Spleen (tissue), 11 donors: ENCODE measurements around the gene PLA2G15. TPM values are rescaled to one million over a fixed set of nuclear protein-coding genes. Genes with fewer than 3 reads are reported as not detected.

ENCODE experiments used
- DNase-seq: peaks from one replicate; pipeline ENCODE4 v3.0.0-alpha.2; 2020
- H3K27ac ChIP-seq, 8 donors: fragments of 200-600 bp; sonication (generic) in 7 of 8; 1 replicate in 4 of 8; 2 replicates in 4 of 8; pipeline versions ENCODE4 v1.5.0 to v1.8.0; 2016 to 2021; ENCODE audit warnings: inconsistent platforms in 4 of 8, mild to moderate bottlenecking in 4 of 8, moderate library complexity in 1 of 8
- H3K27me3 ChIP-seq, 7 donors: fragments of 200-600 bp; sonication (generic) in 6 of 7; replicated peaks in 1 of 7; 1 replicate in 4 of 7; 2 replicates in 3 of 7; pipeline versions ENCODE4 v1.5.0 to v1.8.0; 2016 to 2021; ENCODE audit warnings: inconsistent platforms in 3 of 7, mild to moderate bottlenecking in 1 of 7
- H3K36me3 ChIP-seq, 6 donors: fragments of 200-600 bp; sonication (generic) in 5 of 6; 1 replicate in 4 of 6; 2 replicates in 2 of 6; pipeline versions ENCODE4 v1.5.0 to v1.8.0; 2016 to 2021; ENCODE audit warnings: inconsistent platforms in 2 of 6
- H3K4me1 ChIP-seq, 6 donors: fragments of 200-600 bp; sonication (generic) in 5 of 6; 1 replicate in 3 of 6; 2 replicates in 3 of 6; pipeline versions ENCODE4 v1.5.0 to v1.8.0; 2016 to 2021; ENCODE audit warnings: inconsistent platforms in 3 of 6
- H3K4me3 ChIP-seq, 8 donors: fragments of 200-600 bp; sonication (generic) in 7 of 8; 1 replicate in 4 of 8; 2 replicates in 4 of 8; pipeline versions ENCODE4 v1.5.0 to v1.8.0; 2016 to 2021; ENCODE audit warnings: inconsistent platforms in 4 of 8, mild to moderate bottlenecking in 4 of 8, moderate library complexity in 2 of 8
- H3K9me3 ChIP-seq, 8 donors: fragments of 200-600 bp; sonication (generic) in 7 of 8; 1 replicate in 4 of 8; 2 replicates in 4 of 8; pipeline versions ENCODE4 v1.5.0 to v1.8.0; 2016 to 2021; ENCODE audit warnings: inconsistent platforms in 4 of 8
- CTCF ChIP-seq, 11 experiments: fragments of 200-600 bp in 7 of 11; fragments of 450-650 bp in 4 of 11; sonication (generic) in 4 of 11; IDR thresholded peaks in 8 of 11; conservative IDR thresholded peaks in 3 of 11; 1 replicate in 7 of 11; 2 replicates in 4 of 11; pipeline versions ENCODE4 v1.4.0 to v1.8.0; 2016 to 2021; ENCODE audit warnings: antibody characterized with exemption in 11 of 11, inconsistent platforms in 4 of 11, mild to moderate bottlenecking in 1 of 11
- POLR2A ChIP-seq, 3 donors: fragments of 450-650 bp; IDR thresholded peaks; one replicate each; pipeline ENCODE4 v1.5.1; 2017; ENCODE audit warnings: antibody characterized with exemption in 3 of 3, mild to moderate bottlenecking in 1 of 3
- POLR2AphosphoS5 ChIP-seq, 3 donors: sonication (generic); formaldehyde crosslinking; IDR thresholded peaks; one replicate each; pipeline ENCODE4 v1.5.1; 2017; ENCODE audit warnings: antibody characterized with exemption in 3 of 3
- whole genome bisulfite sequencing, 5 donors: extraction: QIAGEN DNeasy Blood & Tissue Kit in 3 of 5; methylation state at CpG; one replicate each; pipeline versions ENCODE4 v1.1.5 to v1.1.7; 2013 to 2018; 5-methylcytosine and 5-hydroxymethylcytosine counted together
- intact Hi-C: fragments of 100-400 bp; cut with DNase I; formaldehyde crosslinking; loops from one replicate; pipeline ENCODE4 v1.15.0; 2023; ENCODE audit warnings: low total_unique reads
- polyA plus RNA-seq, 3 donors: library from polyadenylated mRNA; stranded (reverse); fragments of 200-250 nt; gene quantifications; one replicate each; pipeline ENCODE4 v1.2.1, GENCODE V29; 2013
- total RNA-seq, 7 donors: library from RNA; depleted of rRNA in 3 of 7; stranded (reverse); fragments of >200 nt in 3 of 7; fragmentation: NEBNext Ultra II Directional in 4 of 7; extraction: Animal tissue kit (Norgen Biotek cat#: 25700) in 4 of 7; gene quantifications; one replicate each; pipeline versions ENCODE4 v1.1.0 to v1.2.1, GENCODE V29; 2016 to 2021
- donor health status: healthy with polysubstance abuse.
- donor health status: DM: no; HTN: no; CAD: no; lungs with moderate emphysema.
- donor health status: DM: no; HTN: no; CAD: no.
- donor health status: Bipolar disorder and iron deficiency.
- donor health status: healthy.
- donor health status: DM: no; HTN: no; CAD: no.
- donor health status: DM: yes; HTN: yes; CAD: no.

The PLA2G15 gene
- total and polyA plus RNA-seq, 10 donors: 6.3 to 40.4 (median 28.3) TPM

- no peak for DNase-seq
- Histone ChIP-seq H3K4me1 (peaks cover 7 to 71% (median 46%) of the 10 kb centered on the region in 6 donors), H3K4me3 (peak overlapping the region; percentile 77 to 95 (median 84)), H3K27me3 (no peaks in the 10 kb centered on the region), H3K27ac (peak overlapping the region; percentile 85 to 97 (median 94)), H3K9me3 (no peaks in the 10 kb centered on the region), H3K36me3 (peaks cover 0 to 40% (median 22%) of the 10 kb centered on the region in 6 donors)
- TF ChIP-seq POLR2AphosphoS5 (IDR thresholded peaks at IDR 0.05): no peak
- no peak for TF ChIP-seq CTCF (IDR thresholded peaks at IDR 0.05 in 8 of 11, conservative IDR thresholded peaks at IDR 0.05 in 3 of 11)
- TF ChIP-seq POLR2A (IDR thresholded peaks at IDR 0.05): no peak
- intact Hi-C loops: loop anchor here (5.0 kb wide), 1 partner anchor 64 kb away; no protein-coding TSS in a partner anchor
- 31 to 61% (median 34%) methylated on average over 6 to 11 of the region's 11 CpGs for WGBS, 5 donors
Measured at GRCh38 chr16:68263559-68264127, 18.5 kb downstream of the PLA2G15 start.

GRCh38 chr16:68264128-68265077 is 19.2 kb downstream of the PLA2G15 start, which contains the start of gene SLC7A6:
Gene SLC7A6, plus strand, starts transcription at chr16:68264526. Its CDS starts 10,201 bp downstream, at chr16:68274727.
- Histone ChIP-seq H3K27ac (peak within 1 kb of the TSS; percentile 85 to 97 (median 94)), H3K36me3 (peaks cover 0 to 35% (median 17%) of the 10 kb centered on the region in 6 donors), H3K4me3 (peak within 1 kb of the TSS; percentile 77 to 95 (median 84)), H3K9me3 (no peaks in the 10 kb centered on the region), H3K27me3 (no peaks in the 10 kb centered on the region), H3K4me1 (peaks cover 7 to 75% (median 50%) of the 10 kb centered on the region in 6 donors)
- intact Hi-C loops: loop anchor here (5.0 kb wide), 2 partner anchors 43 to 63 kb away; no protein-coding TSS in a partner anchor
- DNase-seq: peak; percentile 95
- peak in 1 of 3 donors; percentile 37 for TF ChIP-seq POLR2A (IDR thresholded peaks at IDR 0.05)
- peak; percentile 60 to 81 (median 76) for TF ChIP-seq POLR2AphosphoS5 (IDR thresholded peaks at IDR 0.05)
- peak; percentile 54 to 91 (median 80) for TF ChIP-seq CTCF (IDR thresholded peaks at IDR 0.05 in 8 of 11, conservative IDR thresholded peaks at IDR 0.05 in 3 of 11)
- 0% methylated on average over 32 to 123 of the region's 123 CpGs for WGBS, 5 donors

- no peak for DNase-seq
- peak overlapping the region; percentile 85 to 97 (median 94) for H3K27ac ChIP-seq
- H3K4me1 ChIP-seq: peaks cover 7 to 84% (median 50%) of the 10 kb centered on the region in 6 donors
- intact Hi-C loops: loop anchor here (5.0 kb wide), 1 partner anchor 42 kb away; no protein-coding TSS in a partner anchor
- TF ChIP-seq POLR2AphosphoS5 (IDR thresholded peaks at IDR 0.05) (peak in 2 of 3 donors; percentile 0 to 27), POLR2A (IDR thresholded peaks at IDR 0.05) (no peak)
- no peaks in the 10 kb centered on the region for H3K9me3 ChIP-seq
- peaks cover 0 to 33% (median 8%) of the 10 kb centered on the region in 6 donors for H3K36me3 ChIP-seq
- WGBS, 5 donors: 4 to 10% (median 8%) methylated on average over 21 to 23 of the region's 23 CpGs
- H3K4me3 ChIP-seq: peak overlapping the region; percentile 77 to 95 (median 84)
- no peaks in the 10 kb centered on the region for H3K27me3 ChIP-seq
Measured at GRCh38 chr16:68265078-68265920, 20.1 kb downstream of the PLA2G15 start.
